A673 (cell line): Measurements from ENCODE around the gene SMIM31. TPM values are rescaled to one million over a fixed set of nuclear protein-coding genes. Genes with fewer than 3 reads are reported as not detected.

Experiments
- BruUV-seq: library from RNA; stranded (reverse); fragments of 400-500 nt; replicated peaks from 2 replicates; lab custom pipeline; 2021; lab: Mats Ljungman, UMichigan
- CTCF ChIA-PET: fragments of 300-600 bp; sonication (Branson Sonifier 250); formaldehyde crosslinking; loops from one replicate; lab custom pipeline; 2022; ENCODE audit warnings: antibody characterized with exemption; lab: Charles Lee
- POLR2A ChIA-PET: fragments of 300-600 bp; sonication (Branson Sonifier 250); formaldehyde crosslinking; loops from one replicate; lab custom pipeline; 2022; ENCODE audit warnings: antibody characterized with exemption; ENCODE audit not compliant: low non-redundant PET; lab: Charles Lee
- DNase-seq: peaks from one replicate; pipeline ENCODE4 v3.0.0-alpha.2; 2015; ENCODE audit warnings: low spot score
- H3K27ac ChIP-seq: fragments of 200-600 bp; sonication (generic); 2 replicates; pipeline ENCODE4 v1.5.1; 2016; ENCODE audit warnings: mixed run types, low read depth, mild to moderate bottlenecking, mixed read lengths, antibody characterized with exemption, low read length; ENCODE audit not compliant: poor library complexity, severe bottlenecking
- H3K27me3 ChIP-seq: fragments of 200-600 bp; sonication (generic); replicated peaks from 2 replicates; pipeline ENCODE4 v1.6.1; 2017; ENCODE audit warnings: mixed run types, low read depth, mild to moderate bottlenecking, mixed read lengths, antibody characterized with exemption, low read length; ENCODE audit not compliant: insufficient read depth, poor library complexity
- H3K36me3 ChIP-seq: fragments of 200-600 bp; sonication (generic); 2 replicates; pipeline ENCODE4 v1.6.1; 2016; ENCODE audit warnings: mixed run types, mild to moderate bottlenecking, mixed read lengths, antibody characterized with exemption, low read length; ENCODE audit not compliant: insufficient read depth, poor library complexity, severe bottlenecking
- H3K4me1 ChIP-seq: fragments of 200-600 bp; sonication (generic); 2 replicates; pipeline ENCODE4 v1.6.1; 2017; ENCODE audit warnings: mixed run types, mild to moderate bottlenecking, mixed read lengths, antibody characterized with exemption, low read length; ENCODE audit not compliant: insufficient read depth, poor library complexity, severe bottlenecking
- H3K4me3 ChIP-seq: fragments of 200-600 bp; sonication (generic); 2 replicates; pipeline ENCODE4 v1.5.1; 2016; ENCODE audit warnings: low read depth, mixed run types, mild to moderate bottlenecking, mixed read lengths, low read length; ENCODE audit not compliant: poor library complexity, severe bottlenecking
- H3K9me3 ChIP-seq: fragments of 200-600 bp; sonication (generic); 2 replicates; pipeline ENCODE4 v1.6.1; 2016; ENCODE audit warnings: mixed run types, low read depth, mild to moderate bottlenecking, mixed read lengths, antibody characterized with exemption, low read length; ENCODE audit not compliant: poor library complexity, severe bottlenecking
- CTCF ChIP-seq: fragments of 300-800, 200-600 bp; sonication (generic); conservative IDR thresholded peaks from 2 replicates; pipeline ENCODE4 v1.5.1; 2017; ENCODE audit warnings: low read depth, mild to moderate bottlenecking, antibody characterized with exemption, low read length, moderate library complexity, mixed read lengths
- EZH2 ChIP-seq: fragments of 200-600 bp; sonication (generic); IDR thresholded peaks from 2 replicates; pipeline ENCODE4 v1.6.1; 2017; ENCODE audit warnings: borderline replicate concordance, low read depth, mild to moderate bottlenecking, mixed read lengths, antibody characterized with exemption, low read length; ENCODE audit not compliant: poor library complexity, severe bottlenecking
- intact Hi-C: fragments of 100-400 bp; cut with micrococcal nuclease; formaldehyde crosslinking; loops from one replicate; pipeline ENCODE4 v1.10.0; 2022; ENCODE audit not compliant: unreplicated experiment
- total RNA-seq: library from RNA; stranded (reverse); gene quantifications from 2 replicates; pipeline ENCODE4 v1.2.3, GENCODE V29; 2021

SMIM31 gene
- total RNA-seq, 1 experiment from 2014 or later: not detected

- no peak overlapping the region for H3K27ac ChIP-seq
- intact Hi-C loops: no loop called here
- H3K4me1 ChIP-seq: no peaks in the 10 kb centered on the region
- no peak overlapping the region for H3K4me3 ChIP-seq
- CTCF ChIA-PET: no interaction called here
- no peak for DNase-seq
- H3K27me3 ChIP-seq: no peaks in the 10 kb centered on the region
- TF ChIP-seq CTCF: no peak
- no peak for TF ChIP-seq EZH2
- POLR2A ChIA-PET: no interaction called here
- H3K9me3 ChIP-seq: no peaks in the 10 kb centered on the region
- no peaks in the 10 kb centered on the region for H3K36me3 ChIP-seq
- BruUV-seq: no TSS peak
Measured at GRCh38 chr4:164755432-164755831, 1.5 kb downstream of the SMIM31 start.

DNA sequence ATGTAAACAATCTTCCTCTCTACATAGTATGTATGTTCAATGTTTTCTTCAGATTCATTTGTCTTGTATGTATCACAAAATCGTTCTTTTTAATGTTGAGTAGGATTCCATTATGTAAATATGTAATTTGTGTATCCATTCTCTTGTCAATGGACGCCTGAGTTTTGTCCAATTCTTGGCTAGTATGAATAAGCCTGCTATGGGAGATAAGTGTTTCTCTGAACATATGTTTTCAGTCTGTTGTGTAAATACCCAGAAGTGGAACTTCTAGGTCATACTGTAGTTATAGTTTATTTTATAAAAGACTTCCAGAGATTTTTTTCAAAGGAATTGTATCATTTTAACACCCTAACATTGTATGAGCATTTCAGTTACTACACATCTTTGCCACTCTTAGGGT is 2.8 kb downstream of the SMIM31 start:
- Histone ChIP-seq H3K4me3 (no peak overlapping the region), H3K27me3 (no peaks in the 10 kb centered on the region), H3K36me3 (no peaks in the 10 kb centered on the region), H3K9me3 (no peaks in the 10 kb centered on the region), H3K27ac (no peak overlapping the region), H3K4me1 (no peaks in the 10 kb centered on the region)
- intact Hi-C loops: no loop called here
- BruUV-seq: no TSS peak
- ChIA-PET POLR2A (no interaction called here), CTCF (no interaction called here)
- DNase-seq: no peak
- TF ChIP-seq CTCF (no peak), EZH2 (no peak)

GRCh38 chr4:164761241-164761640 is 7.3 kb downstream of the SMIM31 start:
- ChIA-PET CTCF (no interaction called here), POLR2A (no interaction called here)
- Histone ChIP-seq H3K27me3 (no peaks in the 10 kb centered on the region), H3K4me1 (no peaks in the 10 kb centered on the region), H3K9me3 (no peaks in the 10 kb centered on the region), H3K36me3 (no peaks in the 10 kb centered on the region), H3K27ac (no peak overlapping the region), H3K4me3 (no peak overlapping the region)
- intact Hi-C loops: no loop called here
- TF ChIP-seq CTCF (no peak), EZH2 (no peak)
- no TSS peak for BruUV-seq
- DNase-seq: no peak
